ENCODE results near the gene CCT7.
"Not testable (repeated sequence)": the region's sequence is repeated elsewhere in the genome, so short reads cannot be mapped to it uniquely, and the experiment has no call there.

CCT7 gene

DNA sequence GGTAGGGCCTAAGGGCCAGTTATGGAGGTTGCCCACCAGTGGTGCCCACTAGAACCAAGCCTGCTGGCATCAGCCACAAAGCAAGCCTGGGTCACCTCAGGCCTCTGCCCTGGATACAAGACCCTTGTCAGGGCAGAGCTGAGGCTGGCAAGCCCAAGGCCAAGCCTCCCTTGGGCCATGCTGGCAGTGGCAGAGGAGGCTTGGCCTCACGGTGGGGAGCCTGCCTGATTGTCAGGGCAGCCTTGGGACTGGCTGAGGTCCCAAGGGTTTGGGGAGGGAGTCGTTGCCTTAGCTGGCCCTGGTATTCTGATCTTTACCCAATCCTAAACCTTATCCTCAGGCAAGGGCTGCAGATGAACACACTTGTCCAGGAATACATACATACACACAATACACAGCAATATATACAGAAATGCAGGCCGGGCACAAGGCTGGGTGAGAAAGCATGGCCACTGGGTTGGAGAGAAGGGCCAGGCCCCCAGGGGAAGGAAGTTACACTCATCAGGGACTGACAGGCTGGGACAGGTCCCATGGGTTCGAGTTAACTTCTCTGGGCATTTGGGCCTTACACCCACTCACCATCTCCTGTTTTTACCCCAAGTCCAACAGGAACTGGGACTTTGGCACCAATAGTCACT, 21.0 kb downstream of the CCT7 start:
- no peak for DNase-seq (ENCODE audit: low spot score)

- DNase-seq (ENCODE audit: low spot score): no peak
These were observed 22.0 kb downstream of the CCT7 start for GRCh38 chr2:73255907-73256617.

- DNase-seq (ENCODE audit: low spot score): no peak
These were observed 22.5 kb downstream of the CCT7 start for GRCh38 chr2:73256618-73256922.

- no peak for DNase-seq (ENCODE audit: low spot score)
These were observed 22.9 kb downstream of the CCT7 start for GRCh38 chr2:73257021-73257420.

DNA sequence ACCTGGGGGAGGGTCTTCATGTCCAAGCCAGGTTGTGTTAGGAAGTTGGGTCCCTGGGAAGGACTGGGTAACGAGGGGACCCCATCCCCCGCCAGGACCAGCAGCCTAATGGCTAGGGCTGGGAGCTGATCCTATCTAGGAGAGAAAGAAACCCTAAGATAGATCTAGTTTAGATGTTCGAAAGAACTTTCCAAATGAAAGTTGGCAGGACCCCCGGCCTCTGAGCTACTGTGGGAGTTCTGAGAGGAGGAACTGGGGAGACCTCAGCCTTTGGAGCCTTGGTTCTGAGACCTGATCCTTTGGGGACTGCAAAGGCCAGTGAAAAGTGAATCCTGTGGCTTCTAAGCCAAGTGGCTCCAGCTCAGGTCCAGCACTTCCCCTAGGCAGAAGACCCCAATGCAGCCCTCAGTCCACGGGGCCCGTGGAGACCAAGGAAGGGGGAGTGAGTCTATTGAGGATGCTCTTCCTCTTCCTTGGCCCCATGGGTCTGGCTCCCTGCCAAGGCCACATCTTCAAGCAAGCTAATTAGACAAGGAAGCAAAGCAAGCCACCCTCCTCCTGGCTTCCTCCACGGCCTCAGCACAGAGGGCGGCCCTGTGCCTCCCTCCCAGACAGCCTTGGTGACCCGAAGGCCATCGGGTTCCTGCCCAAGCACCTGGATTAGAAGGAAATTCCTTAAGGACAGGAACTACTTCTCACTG, 23.5 kb downstream of the CCT7 start:
- no peak for DNase-seq (ENCODE audit: low spot score)

DNA sequence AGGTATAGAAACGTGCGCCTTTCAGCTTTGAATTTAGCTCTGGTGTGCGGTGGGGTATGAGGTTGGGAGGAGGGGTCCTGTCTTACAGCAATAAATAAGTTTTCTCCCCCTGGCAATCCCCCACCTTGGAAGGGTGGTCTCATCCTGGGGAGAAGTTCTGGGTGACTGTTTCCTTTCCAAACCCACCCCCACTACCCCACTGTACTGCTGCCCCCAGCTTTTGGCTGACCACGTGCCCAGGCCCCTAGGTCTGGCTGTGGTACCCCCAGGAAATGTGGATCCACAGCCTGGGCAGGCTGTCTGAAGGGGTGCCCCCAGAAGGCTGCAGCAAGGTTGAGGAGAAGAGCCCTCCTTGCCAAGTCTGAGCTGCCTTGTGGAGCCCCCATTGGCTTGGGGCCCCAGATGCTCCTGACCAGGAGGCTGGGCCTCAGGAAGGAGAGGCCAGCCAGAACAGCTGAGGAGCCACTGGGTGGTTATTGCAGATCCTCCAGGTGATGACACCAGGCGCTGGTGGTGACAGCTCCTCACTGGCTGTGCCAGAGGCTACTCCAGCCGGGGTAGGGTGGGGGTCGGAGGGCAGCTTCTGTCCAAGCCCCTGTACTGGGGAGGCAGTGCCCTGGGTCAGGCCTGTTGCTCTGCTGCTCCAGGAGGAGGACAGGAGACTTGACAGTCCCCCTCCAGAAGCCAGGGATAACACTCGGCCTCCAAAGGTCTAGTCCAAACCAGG, 24.2 kb downstream of the CCT7 start:
- DNase-seq (ENCODE audit: low spot score): no peak

DNA sequence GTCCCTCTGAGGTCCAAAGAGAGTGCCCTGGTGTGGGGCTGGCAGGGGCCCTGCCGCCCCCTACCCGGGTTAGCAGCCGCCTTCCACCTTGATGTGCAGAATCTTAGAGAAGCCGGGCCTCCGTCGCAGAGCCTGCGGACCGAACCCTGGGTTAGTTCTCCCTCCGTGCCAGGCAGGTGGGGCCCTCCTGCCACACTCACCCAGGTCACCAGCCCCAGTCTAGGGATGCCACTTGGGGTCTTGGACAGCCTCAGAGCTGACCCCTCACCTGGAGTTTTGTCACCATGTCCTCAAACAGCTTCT, 24.8 kb downstream of the CCT7 start:
- no peak for DNase-seq (ENCODE audit: low spot score)

GRCh38 chr2:73259276-73259675, 25.2 kb downstream of the CCT7 start:
- no peak for DNase-seq (ENCODE audit: low spot score)

DNA sequence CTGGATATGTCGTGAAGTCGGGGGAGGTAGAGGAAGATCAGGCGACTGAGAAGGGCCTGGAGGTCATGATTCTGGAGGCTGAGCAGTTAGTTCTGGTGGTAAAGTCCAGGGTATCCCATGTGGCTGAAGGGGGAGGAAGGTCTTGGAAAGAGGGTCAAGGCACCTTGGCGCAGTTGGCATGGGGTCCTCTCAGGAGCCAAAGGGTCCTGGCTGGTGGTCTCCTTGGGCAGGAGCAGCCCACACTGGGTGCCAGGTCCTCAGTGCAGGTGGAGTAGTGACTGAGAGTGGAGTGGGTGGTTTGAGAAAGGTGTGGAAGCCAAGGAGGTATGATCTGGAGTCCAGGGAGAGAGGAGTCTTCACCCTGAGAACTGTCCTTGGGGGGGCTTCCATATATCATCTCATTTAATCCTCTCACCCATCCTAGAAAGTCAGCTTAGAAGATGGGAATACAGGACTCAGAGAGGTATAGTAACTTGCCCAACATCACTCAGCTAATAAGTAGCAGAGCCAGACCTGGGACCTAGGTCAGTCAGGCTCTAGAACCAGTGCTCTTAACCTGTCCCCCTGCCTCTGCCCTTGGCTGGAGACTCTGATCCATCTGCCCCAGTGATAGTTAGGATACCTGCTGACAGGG, 25.7 kb downstream of the CCT7 start:
- no peak for DNase-seq (ENCODE audit: low spot score)

DNA sequence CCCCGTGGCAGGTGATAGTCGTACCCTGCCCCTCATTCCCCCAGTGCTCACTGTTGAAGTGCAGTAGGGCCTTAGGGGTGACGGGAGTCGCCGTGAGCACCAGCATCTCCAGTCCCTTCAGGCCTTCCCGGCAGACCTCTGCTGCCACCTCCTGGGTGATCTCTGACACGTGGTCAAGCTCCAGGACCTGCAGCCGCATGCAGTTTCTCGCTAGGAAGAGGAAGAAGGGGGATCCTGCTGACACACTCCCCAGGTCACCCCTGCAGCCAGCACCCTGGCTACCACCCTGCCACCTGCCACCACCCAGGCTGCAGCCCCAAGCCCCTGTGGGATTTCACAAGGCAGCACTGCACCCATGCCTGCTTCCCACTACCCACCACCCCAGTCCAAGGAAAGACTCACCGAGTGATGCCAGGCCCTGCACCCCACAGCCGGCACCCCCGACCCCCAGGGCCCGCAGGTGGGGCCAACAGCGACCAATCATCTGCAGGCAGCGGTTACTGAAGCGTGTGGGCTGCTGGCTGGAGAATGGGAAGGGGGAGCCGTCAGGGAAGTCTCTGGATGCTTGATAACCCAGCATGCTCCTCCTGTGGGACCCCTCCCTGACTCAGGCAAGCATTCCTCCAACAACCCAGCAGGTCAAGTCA, 26.4 kb downstream of the CCT7 start:
- DNase-seq (ENCODE audit: low spot score): peak; percentile 63

- no peak for DNase-seq (ENCODE audit: low spot score)
These were observed 28.1 kb downstream of the CCT7 start for GRCh38 chr2:73262108-73262651.

GRCh38 chr2:73262691-73263429, 28.8 kb downstream of the CCT7 start:
- DNase-seq (ENCODE audit: low spot score): not testable (repeated sequence)

DNA sequence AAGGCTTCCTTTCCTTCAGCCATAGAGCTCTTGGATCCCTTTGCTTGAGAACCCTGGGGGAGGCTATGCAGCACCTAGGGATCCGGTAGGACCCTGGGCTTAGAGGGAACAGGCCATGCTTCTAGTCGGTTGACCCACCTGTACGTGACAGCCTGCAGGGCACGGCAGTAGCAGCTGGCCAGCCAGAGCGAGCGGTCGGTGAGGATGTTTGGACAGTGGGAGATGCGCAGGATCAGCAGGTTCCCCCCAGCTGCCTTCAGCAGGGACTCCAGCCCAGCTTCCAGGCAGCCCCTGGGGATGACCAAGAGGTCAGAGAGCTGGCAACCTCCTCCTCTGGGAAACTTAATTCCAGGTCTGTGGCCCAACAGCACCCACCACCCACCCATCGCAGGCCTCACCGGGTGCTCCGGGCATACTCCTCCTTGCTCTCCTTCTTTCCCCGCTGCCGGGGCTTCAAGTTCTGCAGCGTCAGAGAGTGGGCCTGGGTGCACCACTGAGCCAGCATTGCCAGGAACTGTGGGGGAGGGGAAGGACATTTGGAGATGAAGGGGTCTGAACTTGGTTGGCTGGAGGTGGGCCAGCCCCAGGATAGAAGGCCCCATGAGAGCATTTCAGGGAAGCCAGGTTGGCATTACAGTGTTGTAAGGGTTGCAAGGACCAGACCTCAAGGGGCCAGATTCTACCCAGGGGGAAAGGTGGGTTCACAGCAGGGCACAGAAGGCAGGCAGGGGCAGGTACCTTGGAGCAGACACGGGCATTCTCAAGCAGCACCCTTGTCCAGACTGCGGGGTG, 29.6 kb downstream of the CCT7 start:
- no peak for DNase-seq (ENCODE audit: low spot score)

GRCh38 chr2:73264332-73264606, 30.2 kb downstream of the CCT7 start:
- no peak for DNase-seq (ENCODE audit: low spot score)

DNA sequence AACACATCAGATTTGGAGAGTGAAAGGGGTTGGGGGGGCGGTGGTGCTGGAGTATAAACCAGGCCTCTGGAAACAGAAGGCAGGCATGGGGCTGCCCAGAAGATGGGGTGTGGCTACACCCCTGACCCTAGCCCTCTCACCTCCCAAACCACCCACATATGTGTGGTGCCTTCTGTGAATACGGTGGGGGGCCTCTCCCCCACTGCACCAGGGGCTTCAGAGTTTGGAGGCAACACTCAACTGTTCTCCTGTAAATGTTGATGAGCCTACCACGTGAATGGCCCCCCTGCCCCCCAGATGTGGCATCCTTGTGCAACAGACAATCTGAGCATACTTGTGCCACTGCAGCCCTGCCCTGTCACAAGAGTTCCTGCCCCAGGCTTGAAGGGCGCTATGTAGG, 30.7 kb downstream of the CCT7 start:
- DNase-seq (ENCODE audit: low spot score): no peak

- no peak for DNase-seq (ENCODE audit: low spot score)
These were observed 31.4 kb downstream of the CCT7 start for GRCh38 chr2:73265298-73266060.

DNA sequence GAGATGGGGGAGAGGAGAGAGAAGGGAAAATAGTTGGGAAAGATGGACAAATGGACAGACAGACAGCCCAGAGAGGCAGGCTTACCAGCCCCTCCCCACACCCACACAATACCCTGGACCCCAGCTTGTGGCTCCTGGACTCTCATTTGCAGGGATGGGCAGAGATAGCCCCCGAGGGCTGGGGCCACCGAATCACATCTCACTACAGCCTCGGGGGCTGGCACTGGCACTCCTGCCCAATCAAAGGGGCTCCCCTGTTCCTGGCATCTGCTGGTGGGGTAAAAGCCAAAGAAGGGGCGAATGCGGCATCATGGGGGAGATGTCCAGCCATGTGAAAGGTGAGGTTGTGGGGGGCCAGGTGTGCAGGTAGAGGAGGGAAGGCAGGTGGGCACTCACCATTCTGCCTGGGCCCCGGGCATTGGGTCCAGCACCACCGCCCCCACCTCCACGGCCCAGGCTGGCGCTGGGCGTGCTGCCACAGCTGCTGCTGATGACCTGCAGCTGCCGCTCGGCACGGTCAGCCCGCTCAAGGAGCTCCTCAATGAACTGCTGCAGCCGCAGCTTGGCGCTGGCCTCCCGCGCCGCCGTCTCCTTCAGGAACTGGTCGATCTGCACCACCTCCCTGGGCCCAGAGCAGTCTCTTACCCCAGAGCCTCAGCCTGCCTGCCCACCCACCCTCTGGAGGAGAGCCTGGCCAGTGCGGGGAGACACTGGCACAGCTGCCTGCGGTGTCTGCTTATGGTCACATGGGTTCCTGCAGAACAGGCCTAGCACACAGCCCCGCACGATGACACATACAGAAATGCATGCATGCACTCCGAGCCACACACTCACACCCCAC, 32.2 kb downstream of the CCT7 start:
- DNase-seq (ENCODE audit: low spot score): no peak

DNA sequence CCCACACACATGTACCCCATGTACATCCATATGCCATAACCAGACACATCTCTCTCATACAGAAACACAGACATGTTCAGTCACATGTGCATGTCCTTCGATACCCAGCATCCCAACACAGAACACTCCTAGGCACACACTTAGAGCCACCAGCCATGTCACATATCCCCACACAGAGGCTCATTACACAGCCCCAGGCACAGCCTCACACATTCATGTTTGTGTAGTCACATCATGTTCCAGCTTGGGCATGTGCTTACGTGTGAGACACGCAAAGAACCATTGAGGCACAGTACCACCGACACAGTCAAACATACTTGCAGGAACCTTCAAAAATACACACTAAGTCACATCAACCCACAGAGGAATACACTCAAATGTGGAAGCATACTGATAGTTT, 32.9 kb downstream of the CCT7 start:
- DNase-seq (ENCODE audit: low spot score): no peak

DNA sequence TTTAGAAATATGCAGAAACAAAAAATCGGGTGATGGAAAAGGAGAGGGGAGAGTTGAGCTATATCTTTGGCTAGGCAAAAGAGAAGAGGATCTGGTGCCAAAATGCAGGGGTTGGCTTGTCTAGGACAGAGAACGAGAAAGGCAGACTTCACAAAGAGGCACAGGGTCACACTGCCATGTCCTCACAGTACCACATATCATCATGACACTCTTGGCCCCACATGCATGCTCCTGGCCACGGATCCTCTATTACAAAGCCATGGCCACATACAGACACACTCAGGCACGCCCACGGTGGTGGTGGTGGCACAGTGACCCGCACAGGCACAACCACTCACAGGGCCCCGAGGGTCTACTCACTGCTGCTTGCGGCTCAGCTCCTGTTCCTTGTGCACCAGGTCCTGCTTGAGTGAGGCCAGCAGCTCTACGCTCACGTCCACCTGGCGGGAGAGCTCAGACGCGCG, 34.3 kb downstream of the CCT7 start:
- no peak for DNase-seq (ENCODE audit: low spot score)

Data from kidney tubule cell (primary cell).